SK-N-SH (cell line): ENCODE data around the gene GSTO2. TPM values are rescaled to one million over a fixed set of nuclear protein-coding genes. Genes with fewer than 3 reads are reported as not detected.

Experiments used
- CTCF ChIA-PET: fragments of 300-600, 350-600 bp; formaldehyde crosslinking; extraction: SDS; loops from one replicate; lab custom pipeline; 2021; lab: Yijun Ruan, JAX
- POLR2A ChIA-PET: fragments of 350-600 bp; sonication (Branson Sonifier 250); formaldehyde crosslinking; extraction: SDS; loops from one replicate; lab custom pipeline; 2020; ENCODE audit warnings: antibody characterized with exemption, inconsistent platforms; lab: Yijun Ruan, JAX
- DNase-seq: peaks from one replicate; pipeline ENCODE4 v3.0.0; 2012
- H2AFZ ChIP-seq: fragments of 200-600 bp; sonication (generic); 2 replicates; pipeline ENCODE4 v1.8.1; 2016; ENCODE audit warnings: antibody characterized with exemption, mild to moderate bottlenecking, low read depth
- H3F3A ChIP-seq: fragments of 200-600 bp; sonication (generic); replicated peaks from 2 replicates; pipeline ENCODE3; 2016; ENCODE audit warnings: antibody characterized with exemption, mild to moderate bottlenecking; ENCODE audit not compliant: insufficient read depth
- H3K27ac ChIP-seq, 2 experiments: fragments of 200-500 bp in 1 of 2; fragments of 200-600 bp in 1 of 2; sonication (Bioruptor generic) in 1 of 2; sonication (generic), shearing (Covaris generic) in 1 of 2; 2 replicates each; pipeline versions ENCODE4 v1.5.1 to v1.6.1; 2014 to 2016; ENCODE audit warnings: low read depth in 2 of 2, inconsistent platforms in 1 of 2, low read length in 1 of 2, mild to moderate bottlenecking in 1 of 2, mixed read lengths in 1 of 2
- H3K27me3 ChIP-seq: fragments of 200-600 bp; sonication (generic), shearing (Covaris generic); 2 replicates; pipeline ENCODE4 v1.6.1; 2016; ENCODE audit warnings: mixed run types; ENCODE audit not compliant: insufficient read depth
- H3K36me3 ChIP-seq, 2 experiments: fragments of 200-500 bp in 1 of 2; fragments of 200-600 bp in 1 of 2; sonication (Bioruptor generic) in 1 of 2; sonication (generic) in 1 of 2; replicated peaks in 1 of 2; 2 replicates each; pipeline versions ENCODE3 to v1.5.1; 2014 to 2016; ENCODE audit warnings: low read length in 1 of 2, mild to moderate bottlenecking in 1 of 2; ENCODE audit not compliant: insufficient read depth in 2 of 2, control insufficient read depth in 1 of 2
- H3K4me1 ChIP-seq, 2 experiments: fragments of 200-500 bp in 1 of 2; fragments of 200-600 bp in 1 of 2; sonication (Bioruptor generic) in 1 of 2; sonication (generic), shearing (Covaris generic) in 1 of 2; 2 replicates each; pipeline versions ENCODE4 v1.5.1 to v1.6.1; 2014 to 2016; ENCODE audit warnings: low read depth in 1 of 2, low read length in 1 of 2, mixed run types in 1 of 2; ENCODE audit not compliant: insufficient read depth in 2 of 2, control insufficient read depth in 1 of 2
- H3K4me2 ChIP-seq: fragments of 200-600 bp; sonication (generic), shearing (Covaris generic); 2 replicates; pipeline ENCODE4 v1.6.1; 2017; ENCODE audit warnings: mixed run types
- H3K4me3 ChIP-seq, 2 experiments: fragments of 200-500 bp in 1 of 2; fragments of 200-600 bp in 1 of 2; sonication (Bioruptor generic) in 1 of 2; sonication (generic), shearing (Covaris generic) in 1 of 2; 2 replicates each; pipeline versions ENCODE4 v1.5.1 to v1.8.1; 2014 to 2016; ENCODE audit warnings: low read depth in 2 of 2, inconsistent platforms in 1 of 2, low read length in 1 of 2, mild to moderate bottlenecking in 1 of 2, mixed read lengths in 1 of 2, moderate library complexity in 1 of 2
- H3K79me2 ChIP-seq: fragments of 200-600 bp; sonication (generic); 2 replicates; pipeline ENCODE4 v1.8.1; 2017; ENCODE audit warnings: mild to moderate bottlenecking; ENCODE audit not compliant: insufficient read depth
- H3K9ac ChIP-seq: fragments of 200-600 bp; sonication (generic); 2 replicates; pipeline ENCODE4 v1.6.1; 2017; ENCODE audit warnings: mixed run types
- H3K9me2 ChIP-seq: fragments of 200-600 bp; sonication (generic); 2 replicates; pipeline ENCODE4 v1.6.1; 2017; ENCODE audit warnings: mixed run types
- H3K9me3 ChIP-seq: fragments of 200-600 bp; sonication (generic); 2 replicates; pipeline ENCODE4 v1.6.1; 2017; ENCODE audit warnings: mixed run types, mild to moderate bottlenecking, moderate library complexity
- H4K20me1 ChIP-seq: fragments of 200-600 bp; sonication (generic); 2 replicates; pipeline ENCODE4 v1.6.1; 2017; ENCODE audit warnings: mild to moderate bottlenecking, mixed run types; ENCODE audit not compliant: insufficient read depth
- ELF1 ChIP-seq: IDR thresholded peaks from 2 replicates; pipeline ENCODE4 v1.4.0; 2012
- EP300 ChIP-seq, 2 experiments: IDR thresholded peaks; 2 replicates each; pipeline versions ENCODE4 v1.4.0 to v1.6.1; 2012; ENCODE audit warnings: borderline replicate concordance in 1 of 2, low read depth in 1 of 2, low read length in 1 of 2
- EZH2phosphoT487 ChIP-seq: fragments of 200-600 bp; sonication (generic); IDR thresholded peaks from 2 replicates; pipeline ENCODE4 v1.6.1; 2017; ENCODE audit warnings: low read depth, mixed run types, mild to moderate bottlenecking, antibody characterized with exemption, moderate library complexity, borderline replicate concordance
- FOSL2 ChIP-seq: IDR thresholded peaks from 2 replicates; pipeline ENCODE4 v1.4.0; 2012; ENCODE audit warnings: low read depth, mild to moderate bottlenecking, moderate library complexity, borderline replicate concordance
- GABPA ChIP-seq: IDR thresholded peaks from 2 replicates; pipeline ENCODE4 v1.4.0; 2012; ENCODE audit warnings: low read depth, mild to moderate bottlenecking
- GATA2 ChIP-seq: sonication (generic); formaldehyde crosslinking; IDR thresholded peaks from 2 replicates; pipeline ENCODE4 v1.5.0; 2020; ENCODE audit warnings: mild to moderate bottlenecking, missing genetic modification reagents
- JUND ChIP-seq: IDR thresholded peaks from 2 replicates; pipeline ENCODE4 v1.4.0; 2012
- MAX ChIP-seq: IDR thresholded peaks from 2 replicates; pipeline ENCODE4 v1.4.0; 2012; ENCODE audit warnings: low read depth
- NFIC ChIP-seq: IDR thresholded peaks from 2 replicates; pipeline ENCODE4 v1.4.0; 2012; ENCODE audit warnings: borderline replicate concordance
- NRF1 ChIP-seq: IDR thresholded peaks from 2 replicates; pipeline ENCODE4 v1.6.1; 2012; ENCODE audit warnings: low read depth, mild to moderate bottlenecking, low read length
- PBX3 ChIP-seq: IDR thresholded peaks from 2 replicates; pipeline ENCODE4; 2012
- RAD21 ChIP-seq: IDR thresholded peaks from 2 replicates; pipeline ENCODE4 v1.6.1; 2012; ENCODE audit warnings: mild to moderate bottlenecking, low read length
- RCOR1 ChIP-seq: fragments of 150-350 bp; IDR thresholded peaks from 2 replicates; pipeline ENCODE4 v1.6.1; 2017; ENCODE audit warnings: antibody characterized with exemption, low read length
- RFX5 ChIP-seq: IDR thresholded peaks from 2 replicates; pipeline ENCODE4 v1.6.1; 2012; ENCODE audit warnings: mild to moderate bottlenecking, improper control_type of control experiment, low read length
- RXRA ChIP-seq: IDR thresholded peaks from 2 replicates; pipeline ENCODE4 v1.4.0; 2012; ENCODE audit warnings: low read depth, mild to moderate bottlenecking, borderline replicate concordance
- SIN3A ChIP-seq: IDR thresholded peaks from 2 replicates; pipeline ENCODE4 v1.6.1; 2012; ENCODE audit warnings: low read depth, mild to moderate bottlenecking, low read length, moderate library complexity, borderline replicate concordance
- USF1 ChIP-seq: IDR thresholded peaks from 2 replicates; pipeline ENCODE4 v1.4.0; 2012; ENCODE audit warnings: low read depth, borderline replicate concordance
- WGBS: methylation state at CpG from one replicate; pipeline ENCODE4 v1.1.6; 2017; ENCODE audit warnings: low lambda C conversion rate; 5-methylcytosine and 5-hydroxymethylcytosine counted together
- polyA plus RNA-seq, 3 experiments: library from polyadenylated mRNA; depleted of rRNA; stranded (reverse); fragments of >200 nt; gene quantifications; 2 replicates each; pipeline ENCODE4 v1.2.3, GENCODE V29; 2012

The GSTO2 gene
- polyA plus RNA-seq, 1 of the 3 experiments (the other 2 are of a cell fraction) = 0.49 TPM

- H3K9me2 ChIP-seq = no peaks in the 10 kb centered on the region
- H4K20me1 ChIP-seq = peaks cover 13% of the 10 kb centered on the region
- TF ChIP-seq RFX5 (no peak), SIN3A (no peak), PBX3 (no peak)
- WGBS = 85% methylated on average over 5 of the region's 5 CpGs
- ChIA-PET CTCF (interaction anchor here (0.8 to 10.3 kb wide), 5 partner anchors 11 to 423 kb away, joined by 3 to 152 read pairs (median 5); partner anchors contain the start of gene CFAP58), POLR2A (no interaction called here)
- H3K79me2 ChIP-seq = peaks cover 61% of the 10 kb centered on the region
- H3K9me3 ChIP-seq = no peaks in the 10 kb centered on the region
- H3K36me3 ChIP-seq = peaks cover 26 to 37% of the 10 kb centered on the region in 2 experiments
- no peak overlapping the region for H3K4me2 ChIP-seq
- H3K27me3 ChIP-seq = no peaks in the 10 kb centered on the region
- H3F3A ChIP-seq = peaks cover 24% of the 10 kb centered on the region
- H3K27ac ChIP-seq = peak overlapping the region in 1 of 2 experiments; percentile 87; a peak in 2 of 4 replicates
- H3K4me1 ChIP-seq = peaks cover 7 to 19% of the 10 kb centered on the region in 2 experiments; a peak in 3 of 4 replicates
- no peak overlapping the region for H3K4me3 ChIP-seq
- H2AFZ ChIP-seq = no peak overlapping the region
- no peak overlapping the region for H3K9ac ChIP-seq
- DNase-seq = no peak
These were observed 42.3 kb downstream of the GSTO2 start for GRCh38 chr10:104311184-104311720.

- no peak overlapping the region for H2AFZ ChIP-seq
- ChIA-PET POLR2A (no interaction called here), CTCF (interaction anchor here (0.6 to 3.5 kb wide), 7 partner anchors 9 to 62 kb away, joined by 3 to 16 read pairs (median 5); no protein-coding TSS in a partner anchor)
- no peaks in the 10 kb centered on the region for H3K27me3 ChIP-seq
- H3K4me3 ChIP-seq = no peak overlapping the region
- no peaks in the 10 kb centered on the region for H3K9me2 ChIP-seq
- H3K36me3 ChIP-seq = peaks cover 34 to 37% of the 10 kb centered on the region in 2 experiments
- H3K79me2 ChIP-seq = peaks cover 89% of the 10 kb centered on the region
- H3K9me3 ChIP-seq = no peaks in the 10 kb centered on the region
- no peak for TF ChIP-seq NFIC
- no peak for TF ChIP-seq USF1
- TF ChIP-seq GATA2 (CRISPR knock-in tag) = no peak
- no peak for TF ChIP-seq NRF1
- no peak for TF ChIP-seq GABPA
- no peak for TF ChIP-seq MAX
- TF ChIP-seq EZH2phosphoT487 = no peak
- no peak for TF ChIP-seq ELF1
- TF ChIP-seq FOSL2 = no peak
- TF ChIP-seq EP300 (IDR thresholded peaks at IDR 0.05; ENCODE audit: borderline replicate concordance in 1 of 2, low read depth in 1 of 2, low read length in 1 of 2) = no peak
- no peak for TF ChIP-seq JUND
- no peak for TF ChIP-seq RCOR1
- TF ChIP-seq RXRA = no peak
- no peak for TF ChIP-seq PBX3
- no peak for TF ChIP-seq RAD21
- no peak overlapping the region for H3K27ac ChIP-seq
- H3K4me1 ChIP-seq = peaks cover 0 to 26% of the 10 kb centered on the region in 2 experiments; a peak in 3 of 4 replicates
- no peak for DNase-seq
- H3F3A ChIP-seq = peaks cover 18% of the 10 kb centered on the region
- WGBS = 96% methylated on average over 26 of the region's 43 CpGs
- no peak overlapping the region for H3K9ac ChIP-seq
- H4K20me1 ChIP-seq = peaks cover 46% of the 10 kb centered on the region
- no peak overlapping the region for H3K4me2 ChIP-seq
These were observed 45.9 kb downstream of the GSTO2 start for GRCh38 chr10:104314591-104315485.
